ENCODE measurements around the gene ASB3. TPM values are rescaled to one million over a fixed set of nuclear protein-coding genes. Genes with fewer than 3 reads are reported as not detected.

Gene ASB3
- total RNA-seq, 1 experiment from 2014 or later: 23.1 TPM

GRCh38 chr2:53622141-53622540 is 164.6 kb downstream of the ASB3 start:
- no peaks in the 10 kb centered on the region for H3K4me1 ChIP-seq (ENCODE audit: insufficient read depth, low read length)
- TF ChIP-seq, protein P1, sequence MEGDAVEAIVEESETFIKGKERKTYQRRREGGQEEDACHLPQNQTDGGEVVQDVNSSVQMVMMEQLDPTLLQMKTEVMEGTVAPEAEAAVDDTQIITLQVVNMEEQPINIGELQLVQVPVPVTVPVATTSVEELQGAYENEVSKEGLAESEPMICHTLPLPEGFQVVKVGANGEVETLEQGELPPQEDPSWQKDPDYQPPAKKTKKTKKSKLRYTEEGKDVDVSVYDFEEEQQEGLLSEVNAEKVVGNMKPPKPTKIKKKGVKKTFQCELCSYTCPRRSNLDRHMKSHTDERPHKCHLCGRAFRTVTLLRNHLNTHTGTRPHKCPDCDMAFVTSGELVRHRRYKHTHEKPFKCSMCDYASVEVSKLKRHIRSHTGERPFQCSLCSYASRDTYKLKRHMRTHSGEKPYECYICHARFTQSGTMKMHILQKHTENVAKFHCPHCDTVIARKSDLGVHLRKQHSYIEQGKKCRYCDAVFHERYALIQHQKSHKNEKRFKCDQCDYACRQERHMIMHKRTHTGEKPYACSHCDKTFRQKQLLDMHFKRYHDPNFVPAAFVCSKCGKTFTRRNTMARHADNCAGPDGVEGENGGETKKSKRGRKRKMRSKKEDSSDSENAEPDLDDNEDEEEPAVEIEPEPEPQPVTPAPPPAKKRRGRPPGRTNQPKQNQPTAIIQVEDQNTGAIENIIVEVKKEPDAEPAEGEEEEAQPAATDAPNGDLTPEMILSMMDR (conservative IDR thresholded peaks at IDR 0.05): no peak
- H3K9me3 ChIP-seq (ENCODE audit: control insufficient read depth, low read depth, low read length): no peaks in the 10 kb centered on the region
- H3K79me1 ChIP-seq (ENCODE audit: insufficient read depth, low read depth, low read length, poor library complexity, severe bottlenecking): no peaks in the 10 kb centered on the region
- no peaks in the 10 kb centered on the region; a peak in 2 of 7 replicates for H3K36me3 Mint-ChIP-seq (ENCODE audit: insufficient read depth in 1 of 3, low read depth in 3 of 3)
- H3T11ph ChIP-seq (ENCODE audit: low read length): no peak overlapping the region
- DNase-seq: no peak
- no peaks in the 10 kb centered on the region for H3K23me2 ChIP-seq (ENCODE audit: insufficient read length, low read depth, low read length, poor library complexity, severe bottlenecking)
- H3K4me1 Mint-ChIP-seq: no peaks in the 10 kb centered on the region
- no peak overlapping the region for H3K18ac ChIP-seq (ENCODE audit: insufficient read length, low read depth, low read length)
- H2AK5ac ChIP-seq (ENCODE audit: insufficient read length, low read length): no peak overlapping the region
- H2BK5ac ChIP-seq (ENCODE audit: insufficient read length, low read length): no peak overlapping the region
- no peak overlapping the region for H2BK15ac ChIP-seq (ENCODE audit: low read depth, low read length)
- no peak overlapping the region for H4K5ac ChIP-seq (ENCODE audit: insufficient read length, low read depth, low read length)
- no peak overlapping the region for H4K91ac ChIP-seq (ENCODE audit: insufficient read length, low read depth, low read length)
- no peak overlapping the region for H3K4me2 ChIP-seq (ENCODE audit: insufficient read depth, insufficient read length, low read length)
- no peak overlapping the region for H2BK120ac ChIP-seq (ENCODE audit: low read depth, low read length, poor library complexity, severe bottlenecking)
- no peak overlapping the region for H2BK20ac ChIP-seq (ENCODE audit: low read depth, low read length, poor library complexity, severe bottlenecking)
- no peak overlapping the region for H2AFZ ChIP-seq (ENCODE audit: low read length)
- no peak overlapping the region for H3K27ac Mint-ChIP-seq
- no peak overlapping the region for H3K56ac ChIP-seq (ENCODE audit: insufficient read length, low read depth, low read length)
- no peaks in the 10 kb centered on the region for H3K79me2 ChIP-seq (ENCODE audit: insufficient read depth, low read length)
- H2BK12ac ChIP-seq (ENCODE audit: insufficient read length, low read depth, low read length): no peak overlapping the region
- no peak overlapping the region for H3K14ac ChIP-seq (ENCODE audit: insufficient read depth, low read length)
- no peaks in the 10 kb centered on the region for H3K27me3 ChIP-seq (ENCODE audit: insufficient read depth, low read length)
- H3K9me3 Mint-ChIP-seq: no peaks in the 10 kb centered on the region
- no peak overlapping the region for H3K4me3 Mint-ChIP-seq
- H4K8ac ChIP-seq (replicated peaks; ENCODE audit: insufficient read length, low read depth, low read length): no peak overlapping the region
- H4K20me1 ChIP-seq (ENCODE audit: control insufficient read depth, insufficient read depth, insufficient read length): no peaks in the 10 kb centered on the region
- H3K9ac ChIP-seq (ENCODE audit: extremely low read depth, insufficient read length, low read length): no peak overlapping the region
- H3K27ac ChIP-seq (ENCODE audit: insufficient read length, low read depth, low read length): no peak overlapping the region
- no peak overlapping the region for H3K4ac ChIP-seq (ENCODE audit: low read depth, low read length)
- no peaks in the 10 kb centered on the region for H3K27me3 Mint-ChIP-seq (ENCODE audit: low read depth)
- no peak overlapping the region for H3K23ac ChIP-seq (ENCODE audit: insufficient read length, low read depth, low read length)

All from H9 (cell line).